Loucy (cell line): Measurements from ENCODE around the gene TMTC1.

Experiments
- H2AFZ ChIP-seq: fragments of 200-600 bp; sonication (generic); 2 replicates; pipeline ENCODE4 v1.6.0; 2016; ENCODE audit warnings: antibody characterized with exemption, mild to moderate bottlenecking, low read length, moderate library complexity
- H3F3A ChIP-seq: fragments of 200-600 bp; 2 replicates; pipeline ENCODE4 v1.6.0; 2016; ENCODE audit warnings: antibody characterized with exemption, low read depth, mild to moderate bottlenecking
- H3K27me3 ChIP-seq: fragments of 200-600 bp; sonication (generic); 2 replicates; pipeline ENCODE4 v1.6.1; 2014; ENCODE audit warnings: low read length, mild to moderate bottlenecking; ENCODE audit not compliant: insufficient read depth, poor library complexity, severe bottlenecking
- H3K36me3 ChIP-seq: fragments of 200-600 bp; sonication (generic); 2 replicates; pipeline ENCODE4 v1.6.1; 2016; ENCODE audit warnings: low read length; ENCODE audit not compliant: insufficient read depth
- H3K4me1 ChIP-seq: fragments of 200-600 bp; sonication (generic); 2 replicates; pipeline ENCODE4 v1.5.1; 2014; ENCODE audit warnings: low read length, mild to moderate bottlenecking; ENCODE audit not compliant: insufficient read depth, poor library complexity, severe bottlenecking
- H3K4me2 ChIP-seq: fragments of 200-600 bp; sonication (generic); 2 replicates; pipeline ENCODE4 v1.6.0; 2014; ENCODE audit warnings: antibody characterized with exemption, low read length, low read depth, mild to moderate bottlenecking; ENCODE audit not compliant: poor library complexity, severe bottlenecking
- H3K4me3 ChIP-seq: fragments of 200-600 bp; sonication (generic); 2 replicates; pipeline ENCODE4 v1.5.1; 2014; ENCODE audit warnings: low read length, mild to moderate bottlenecking, mixed read lengths; ENCODE audit not compliant: poor library complexity, severe bottlenecking
- H3K79me2 ChIP-seq: fragments of 200-600 bp; sonication (generic); 2 replicates; pipeline ENCODE4 v1.6.1; 2014; ENCODE audit warnings: low read length; ENCODE audit not compliant: insufficient read depth
- H3K9ac ChIP-seq: fragments of 200-600 bp; sonication (generic); 2 replicates; pipeline ENCODE4 v1.6.0; 2014; ENCODE audit warnings: mild to moderate bottlenecking, low read depth, low read length, moderate library complexity; ENCODE audit not compliant: poor library complexity, severe bottlenecking
- H3K9me2 ChIP-seq: fragments of 200-600 bp; sonication (generic); replicated peaks from 2 replicates; pipeline ENCODE4 v1.6.1; 2016; ENCODE audit warnings: low read depth, low read length, mixed read lengths
- H3K9me3 ChIP-seq: fragments of 200-600 bp; sonication (generic); 2 replicates; pipeline ENCODE4 v1.6.1; 2014; ENCODE audit warnings: mild to moderate bottlenecking, antibody characterized with exemption, low read length, low read depth; ENCODE audit not compliant: insufficient read depth
- H4K20me1 ChIP-seq: fragments of 200-600 bp; sonication (generic); 2 replicates; pipeline ENCODE4 v1.6.0; 2014; ENCODE audit warnings: antibody characterized with exemption, low read length, mild to moderate bottlenecking; ENCODE audit not compliant: insufficient read depth, poor library complexity, severe bottlenecking
- EZH2phosphoT487 ChIP-seq: fragments of 200-600 bp; IDR thresholded peaks from 2 replicates; pipeline ENCODE4 v1.6.1; 2018; ENCODE audit warnings: antibody characterized with exemption, mild to moderate bottlenecking, moderate library complexity, borderline replicate concordance
- TF ChIP-seq, protein P1 (sequence below): fragments of 200-600 bp; sonication (generic); conservative IDR thresholded peaks from 2 replicates; pipeline ENCODE4 v1.5.1; 2014; ENCODE audit warnings: mild to moderate bottlenecking, antibody characterized with exemption, low read length

TMTC1 gene

DNA sequence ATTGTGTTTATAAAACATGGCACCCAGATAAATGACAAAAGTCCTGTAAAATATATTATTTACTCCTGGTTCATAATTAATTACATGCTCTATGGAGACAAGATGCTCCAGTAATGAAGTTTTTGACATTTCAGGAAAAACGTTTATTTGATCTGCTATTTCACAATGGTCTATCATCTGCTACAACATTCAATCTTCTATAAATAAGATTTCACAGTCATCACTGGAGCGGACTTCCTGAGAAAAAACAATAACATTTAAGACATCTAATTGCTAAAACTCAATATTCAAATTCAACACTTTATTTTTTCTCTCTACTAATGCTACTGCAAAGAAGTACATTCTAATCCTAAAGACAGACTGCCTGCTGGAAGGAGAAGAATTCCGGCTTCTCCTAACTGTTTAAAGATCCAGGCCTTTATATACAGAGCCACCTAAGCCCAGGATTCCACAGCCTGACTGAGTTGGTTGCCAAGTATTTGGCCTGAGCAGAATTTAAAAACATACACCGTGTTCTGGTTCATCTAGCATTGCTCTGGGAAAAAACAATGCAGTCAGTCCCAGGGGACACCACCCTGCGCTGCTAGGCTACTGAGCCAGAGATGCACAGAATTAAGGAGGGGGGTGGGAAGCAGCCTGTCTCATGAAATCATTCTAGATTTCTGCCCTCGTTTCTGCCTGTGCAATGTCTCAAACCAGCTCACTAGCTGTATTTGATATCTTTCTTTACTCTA, 58.0 kb downstream of the TMTC1 start:
- no peaks in the 10 kb centered on the region for H3K9me3 ChIP-seq
- no peak overlapping the region for H3K4me3 ChIP-seq
- no peak overlapping the region for H2AFZ ChIP-seq
- H3K27me3 ChIP-seq = no peaks in the 10 kb centered on the region
- no peaks in the 10 kb centered on the region for H3K4me1 ChIP-seq
- H3K9me2 ChIP-seq = no peaks in the 10 kb centered on the region
- H3F3A ChIP-seq = no peaks in the 10 kb centered on the region
- no peak overlapping the region for H3K9ac ChIP-seq
- no peaks in the 10 kb centered on the region for H3K36me3 ChIP-seq
- H3K4me2 ChIP-seq = no peak overlapping the region
- no peaks in the 10 kb centered on the region for H3K79me2 ChIP-seq
- no peaks in the 10 kb centered on the region for H4K20me1 ChIP-seq
- TF ChIP-seq EZH2phosphoT487 = no peak
- TF ChIP-seq, protein P1, sequence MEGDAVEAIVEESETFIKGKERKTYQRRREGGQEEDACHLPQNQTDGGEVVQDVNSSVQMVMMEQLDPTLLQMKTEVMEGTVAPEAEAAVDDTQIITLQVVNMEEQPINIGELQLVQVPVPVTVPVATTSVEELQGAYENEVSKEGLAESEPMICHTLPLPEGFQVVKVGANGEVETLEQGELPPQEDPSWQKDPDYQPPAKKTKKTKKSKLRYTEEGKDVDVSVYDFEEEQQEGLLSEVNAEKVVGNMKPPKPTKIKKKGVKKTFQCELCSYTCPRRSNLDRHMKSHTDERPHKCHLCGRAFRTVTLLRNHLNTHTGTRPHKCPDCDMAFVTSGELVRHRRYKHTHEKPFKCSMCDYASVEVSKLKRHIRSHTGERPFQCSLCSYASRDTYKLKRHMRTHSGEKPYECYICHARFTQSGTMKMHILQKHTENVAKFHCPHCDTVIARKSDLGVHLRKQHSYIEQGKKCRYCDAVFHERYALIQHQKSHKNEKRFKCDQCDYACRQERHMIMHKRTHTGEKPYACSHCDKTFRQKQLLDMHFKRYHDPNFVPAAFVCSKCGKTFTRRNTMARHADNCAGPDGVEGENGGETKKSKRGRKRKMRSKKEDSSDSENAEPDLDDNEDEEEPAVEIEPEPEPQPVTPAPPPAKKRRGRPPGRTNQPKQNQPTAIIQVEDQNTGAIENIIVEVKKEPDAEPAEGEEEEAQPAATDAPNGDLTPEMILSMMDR = no peak

DNA sequence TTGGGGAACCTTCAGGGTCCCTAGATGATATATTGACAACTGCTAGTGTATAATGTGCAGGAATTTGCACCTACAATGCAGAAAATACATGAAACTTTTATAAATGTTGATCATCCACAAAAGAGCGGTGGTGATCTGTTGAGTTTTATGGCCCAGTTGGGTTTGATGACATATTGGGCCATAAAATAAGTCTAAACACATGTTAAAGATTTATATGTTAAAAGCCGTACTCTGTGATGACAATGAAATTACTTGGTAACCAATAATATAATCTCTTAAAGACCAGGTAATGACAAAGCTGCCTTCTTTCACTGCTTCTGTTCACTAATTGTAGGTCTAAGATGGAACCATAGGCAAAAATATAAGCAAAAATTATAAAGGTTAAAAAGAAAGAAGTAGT, 61.6 kb downstream of the TMTC1 start:
- no peak for TF ChIP-seq EZH2phosphoT487
- TF ChIP-seq, protein P1 = no peak
- H3K9me3 ChIP-seq = no peaks in the 10 kb centered on the region
- no peak overlapping the region for H3K4me3 ChIP-seq
- H3K79me2 ChIP-seq = no peaks in the 10 kb centered on the region
- no peaks in the 10 kb centered on the region for H3K36me3 ChIP-seq
- no peaks in the 10 kb centered on the region for H3K27me3 ChIP-seq
- no peaks in the 10 kb centered on the region for H3K9me2 ChIP-seq
- H3K4me2 ChIP-seq = no peak overlapping the region
- H3K9ac ChIP-seq = no peak overlapping the region
- no peaks in the 10 kb centered on the region for H3K4me1 ChIP-seq
- no peak overlapping the region for H2AFZ ChIP-seq
- no peaks in the 10 kb centered on the region for H4K20me1 ChIP-seq
- no peaks in the 10 kb centered on the region for H3F3A ChIP-seq

DNA sequence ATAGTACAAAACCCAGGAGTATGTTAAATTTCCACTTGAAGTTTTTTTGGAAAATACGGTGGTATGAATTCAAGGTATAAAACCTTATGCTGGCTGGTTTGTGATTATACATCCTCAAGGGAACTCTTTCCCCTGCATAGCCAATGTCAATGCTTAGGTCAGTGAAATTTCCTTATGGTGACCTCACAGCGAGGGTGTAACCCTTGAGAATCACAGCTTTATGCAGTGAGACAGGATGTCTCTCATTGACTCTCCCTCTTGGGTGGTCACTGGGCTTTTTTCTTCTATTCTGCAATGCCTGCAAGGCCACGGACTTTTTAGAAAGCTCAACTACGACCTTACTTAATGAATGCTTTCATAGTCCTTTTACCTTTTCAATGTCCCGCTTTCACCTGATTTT, 64.4 kb downstream of the TMTC1 start:
- H3K9me3 ChIP-seq = no peaks in the 10 kb centered on the region
- H3K9me2 ChIP-seq = no peaks in the 10 kb centered on the region
- no peaks in the 10 kb centered on the region for H3K79me2 ChIP-seq
- H3K27me3 ChIP-seq = no peaks in the 10 kb centered on the region
- no peak overlapping the region for H3K9ac ChIP-seq
- no peaks in the 10 kb centered on the region for H3K4me1 ChIP-seq
- H3K4me2 ChIP-seq = no peak overlapping the region
- H3F3A ChIP-seq = no peaks in the 10 kb centered on the region
- no peak overlapping the region for H2AFZ ChIP-seq
- no peak overlapping the region for H3K4me3 ChIP-seq
- H3K36me3 ChIP-seq = no peaks in the 10 kb centered on the region
- H4K20me1 ChIP-seq = no peaks in the 10 kb centered on the region
- TF ChIP-seq EZH2phosphoT487 = no peak
- TF ChIP-seq, protein P1 = no peak
